Measurements from ENCODE around the gene MAPT. TPM values are rescaled to one million over a fixed set of nuclear protein-coding genes. Genes with fewer than 3 reads are reported as not detected.

The MAPT gene
- total RNA-seq, 1 donor from 2014 or later, result 6.1 TPM

DNA sequence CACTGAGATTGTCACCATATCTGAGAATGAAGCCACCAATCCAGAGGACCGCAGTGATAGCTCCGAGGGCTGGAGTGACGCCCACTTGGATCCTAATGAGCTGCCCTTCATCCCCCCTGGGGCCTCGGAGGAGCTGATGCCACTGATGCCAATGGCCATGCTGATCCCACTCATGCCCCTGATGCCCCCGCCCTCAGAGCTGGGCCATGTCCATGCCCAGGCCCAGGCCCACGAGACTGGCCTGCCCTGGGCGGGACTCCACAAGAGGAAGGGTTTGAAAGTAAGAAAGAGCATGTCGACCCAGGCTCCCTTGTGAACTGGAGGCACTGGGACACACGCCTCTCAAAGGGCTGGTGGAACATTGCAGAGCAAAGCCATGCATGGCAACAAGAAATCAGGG is 47.7 kb upstream of the MAPT start:
- intact Hi-C loops (cut with DNase I), result no loop called here
- Histone ChIP-seq H3K4me3 (no peak overlapping the region), H3K36me3 (no peaks in the 10 kb centered on the region), H3K9me3 (no peaks in the 10 kb centered on the region), H3K4me1 (no peaks in the 10 kb centered on the region), H3K27me3 (no peaks in the 10 kb centered on the region), H3K27ac (no peak overlapping the region)
- TF ChIP-seq POLR2AphosphoS5 (IDR thresholded peaks at IDR 0.05; ENCODE audit: insufficient read depth in 1 of 2, low read depth in 1 of 2) (no peak), POLR2A (IDR thresholded peaks at IDR 0.05) (no peak)
- TF ChIP-seq, protein P1, sequence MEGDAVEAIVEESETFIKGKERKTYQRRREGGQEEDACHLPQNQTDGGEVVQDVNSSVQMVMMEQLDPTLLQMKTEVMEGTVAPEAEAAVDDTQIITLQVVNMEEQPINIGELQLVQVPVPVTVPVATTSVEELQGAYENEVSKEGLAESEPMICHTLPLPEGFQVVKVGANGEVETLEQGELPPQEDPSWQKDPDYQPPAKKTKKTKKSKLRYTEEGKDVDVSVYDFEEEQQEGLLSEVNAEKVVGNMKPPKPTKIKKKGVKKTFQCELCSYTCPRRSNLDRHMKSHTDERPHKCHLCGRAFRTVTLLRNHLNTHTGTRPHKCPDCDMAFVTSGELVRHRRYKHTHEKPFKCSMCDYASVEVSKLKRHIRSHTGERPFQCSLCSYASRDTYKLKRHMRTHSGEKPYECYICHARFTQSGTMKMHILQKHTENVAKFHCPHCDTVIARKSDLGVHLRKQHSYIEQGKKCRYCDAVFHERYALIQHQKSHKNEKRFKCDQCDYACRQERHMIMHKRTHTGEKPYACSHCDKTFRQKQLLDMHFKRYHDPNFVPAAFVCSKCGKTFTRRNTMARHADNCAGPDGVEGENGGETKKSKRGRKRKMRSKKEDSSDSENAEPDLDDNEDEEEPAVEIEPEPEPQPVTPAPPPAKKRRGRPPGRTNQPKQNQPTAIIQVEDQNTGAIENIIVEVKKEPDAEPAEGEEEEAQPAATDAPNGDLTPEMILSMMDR (IDR thresholded peaks at IDR 0.05), result no peak
- no peak for DNase-seq (ENCODE audit: extremely low spot score in 2 of 2)

DNA sequence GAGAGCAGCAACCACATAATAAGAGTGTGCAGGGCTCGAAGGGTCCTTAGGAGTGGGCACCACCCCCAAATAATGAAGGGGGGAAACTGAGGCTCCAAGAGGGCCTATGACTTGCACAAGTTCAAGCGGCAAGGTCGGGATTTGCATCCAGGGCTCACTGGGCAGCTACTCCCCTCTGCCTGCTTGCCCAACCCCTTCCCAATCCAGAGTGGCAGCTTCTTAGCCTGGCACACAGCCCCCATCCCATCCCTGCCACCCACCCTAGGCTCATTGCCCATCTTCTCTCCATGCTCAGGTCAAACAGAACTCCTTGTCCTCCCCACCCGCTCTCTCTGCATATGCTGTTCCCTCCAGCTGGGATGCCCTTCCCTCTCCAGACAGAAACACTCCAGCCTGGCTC is 47.3 kb upstream of the MAPT start:
- Histone ChIP-seq H3K27ac (no peak overlapping the region), H3K9me3 (no peaks in the 10 kb centered on the region), H3K36me3 (no peaks in the 10 kb centered on the region), H3K4me1 (no peaks in the 10 kb centered on the region), H3K27me3 (no peaks in the 10 kb centered on the region), H3K4me3 (no peak overlapping the region)
- no peak for DNase-seq (ENCODE audit: extremely low spot score in 2 of 2)
- intact Hi-C loops (cut with DNase I), result no loop called here
- TF ChIP-seq POLR2A (IDR thresholded peaks at IDR 0.05) (no peak), POLR2AphosphoS5 (IDR thresholded peaks at IDR 0.05; ENCODE audit: insufficient read depth in 1 of 2, low read depth in 1 of 2) (no peak)
- TF ChIP-seq, protein P1 (IDR thresholded peaks at IDR 0.05), result no peak

DNA sequence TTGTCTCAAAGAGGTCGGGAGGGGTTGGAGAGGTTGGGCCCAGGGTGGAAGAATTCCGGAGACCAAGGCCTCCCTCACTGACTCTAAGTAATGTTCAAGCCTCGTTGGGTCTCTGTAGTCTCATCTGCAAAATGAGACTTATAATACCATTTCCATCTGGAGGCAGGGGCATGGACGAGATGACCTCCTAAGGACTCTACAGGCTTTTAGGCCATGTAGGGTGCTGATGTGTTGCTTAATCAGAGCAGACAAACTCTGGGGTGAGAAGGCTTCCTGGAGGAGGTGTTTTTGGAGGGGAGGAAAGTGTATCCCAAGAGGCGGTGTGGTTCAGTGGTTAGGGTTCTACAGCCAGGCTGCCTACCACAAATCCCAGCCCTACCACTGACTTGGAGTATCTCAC is 46.6 kb upstream of the MAPT start:
- no peak for DNase-seq (ENCODE audit: extremely low spot score in 2 of 2)
- Histone ChIP-seq H3K27ac (no peak overlapping the region), H3K4me1 (no peaks in the 10 kb centered on the region), H3K9me3 (no peaks in the 10 kb centered on the region), H3K27me3 (no peaks in the 10 kb centered on the region), H3K36me3 (no peaks in the 10 kb centered on the region), H3K4me3 (no peak overlapping the region)
- intact Hi-C loops (cut with DNase I), result no loop called here
- TF ChIP-seq, protein P1 (IDR thresholded peaks at IDR 0.05), result no peak
- TF ChIP-seq POLR2A (IDR thresholded peaks at IDR 0.05) (no peak), POLR2AphosphoS5 (IDR thresholded peaks at IDR 0.05; ENCODE audit: insufficient read depth in 1 of 2, low read depth in 1 of 2) (no peak)

DNA sequence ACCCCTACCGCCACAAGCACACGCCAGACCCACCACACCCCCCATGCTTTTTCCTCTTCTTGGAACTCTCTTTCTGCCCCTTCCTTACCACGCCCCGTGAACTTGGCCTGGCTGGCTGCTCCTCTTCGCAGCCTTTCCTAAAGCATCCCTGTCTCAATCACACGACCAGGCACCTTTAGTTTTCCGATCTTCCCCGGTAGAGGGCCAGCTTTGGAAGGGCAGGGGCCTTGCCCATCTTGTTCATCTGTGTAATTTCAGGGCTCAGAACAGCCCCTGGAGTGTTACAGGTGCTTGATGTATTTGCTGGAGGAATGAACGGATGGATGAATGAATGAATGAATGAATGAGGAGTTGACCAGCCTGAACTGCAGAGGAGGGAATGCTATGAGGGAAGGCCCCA is 45.9 kb upstream of the MAPT start:
- no peaks in the 10 kb centered on the region for H3K27me3 ChIP-seq
- H3K4me1 ChIP-seq, result no peaks in the 10 kb centered on the region
- no peak overlapping the region for H3K4me3 ChIP-seq
- no peak for DNase-seq (ENCODE audit: extremely low spot score in 2 of 2)
- no peak overlapping the region for H3K27ac ChIP-seq
- H3K36me3 ChIP-seq, result no peaks in the 10 kb centered on the region
- intact Hi-C loops (cut with DNase I), result no loop called here
- TF ChIP-seq POLR2AphosphoS5 (IDR thresholded peaks at IDR 0.05; ENCODE audit: insufficient read depth in 1 of 2, low read depth in 1 of 2), result no peak
- H3K9me3 ChIP-seq, result no peaks in the 10 kb centered on the region

DNA sequence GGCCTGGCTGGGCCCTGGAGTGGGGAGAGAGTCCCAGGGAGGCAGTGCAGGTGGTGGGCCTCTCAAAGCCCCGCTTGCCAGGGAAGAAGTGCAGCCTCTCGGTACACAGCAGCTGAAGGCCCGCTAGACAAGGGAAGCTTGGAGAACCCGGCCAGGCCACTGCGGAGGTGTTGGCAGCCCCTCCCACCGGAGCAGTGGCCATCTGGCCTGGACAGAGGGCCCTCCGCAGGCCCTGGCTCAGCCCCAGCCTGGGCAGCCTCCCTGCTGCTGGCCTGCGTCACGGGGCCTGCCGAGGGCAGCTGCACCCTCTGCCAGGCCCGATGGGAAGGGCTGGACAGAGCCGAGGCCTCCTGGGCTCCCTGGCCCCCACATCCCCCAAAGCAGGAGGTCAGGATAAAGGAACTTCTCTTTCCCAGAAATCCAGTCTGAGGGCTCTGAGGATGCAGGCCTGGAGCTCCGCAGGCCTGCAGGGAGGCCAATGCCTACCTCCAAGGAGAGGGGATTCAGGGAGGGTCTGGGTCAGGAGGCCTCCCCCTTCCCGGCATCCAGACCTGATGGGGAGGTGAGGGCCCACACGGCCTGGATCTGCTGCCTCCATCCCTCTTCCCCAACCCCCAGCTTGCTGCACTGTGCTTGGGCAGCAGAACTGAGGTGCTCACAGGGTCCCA is 45.4 kb upstream of the MAPT start:
- no peaks in the 10 kb centered on the region for H3K27me3 ChIP-seq
- H3K4me3 ChIP-seq, result no peak overlapping the region
- no peak overlapping the region for H3K27ac ChIP-seq
- intact Hi-C loops (cut with DNase I), result no loop called here
- no peaks in the 10 kb centered on the region for H3K36me3 ChIP-seq
- TF ChIP-seq, protein P1 (IDR thresholded peaks at IDR 0.05), result no peak
- no peak for TF ChIP-seq POLR2A (IDR thresholded peaks at IDR 0.05)
- no peak for TF ChIP-seq POLR2AphosphoS5 (IDR thresholded peaks at IDR 0.05; ENCODE audit: insufficient read depth in 1 of 2, low read depth in 1 of 2)
- no peaks in the 10 kb centered on the region for H3K4me1 ChIP-seq
- DNase-seq (ENCODE audit: extremely low spot score in 2 of 2), result no peak
- H3K9me3 ChIP-seq, result no peaks in the 10 kb centered on the region
